ENCODE data around the gene CD55. TPM values are rescaled to one million over a fixed set of nuclear protein-coding genes. Genes with fewer than 3 reads are reported as not detected.

Gene CD55
- total RNA-seq, 2 donors from 2014 or later, result 137 to 147 TPM

GRCh38 chr1:207289756-207290155 lies 31.7 kb upstream of the CD55 start:
- Mint-ChIP-seq H3K36me3 (ENCODE audit: insufficient read depth in 2 of 2) (peaks cover 7 to 11% of the 10 kb centered on the region in 2 donors), H3K27ac (no peak overlapping the region), H3K4me3 (no peak overlapping the region), H3K4me1 (ENCODE audit: low read depth) (peaks cover 13% of the 10 kb centered on the region), H3K27me3 (ENCODE audit: low read depth) (no peaks in the 10 kb centered on the region), H3K9me3 (peaks cover 6 to 11% of the 10 kb centered on the region in 2 donors)
- ATAC-seq (replicated peaks in 1 of 2) (no peak), DNase-seq (no peak)

GRCh38 chr1:207291723-207292122 lies 29.8 kb upstream of the CD55 start:
- peaks cover 6 to 11% of the 10 kb centered on the region in 2 donors for H3K9me3 Mint-ChIP-seq
- DNase-seq (no peak), ATAC-seq (replicated peaks in 1 of 2) (no peak)
- no peaks in the 10 kb centered on the region for H3K27me3 Mint-ChIP-seq (ENCODE audit: low read depth)
- no peak overlapping the region for H3K27ac Mint-ChIP-seq
- no peak overlapping the region for H3K4me3 Mint-ChIP-seq
- H3K36me3 Mint-ChIP-seq (ENCODE audit: insufficient read depth in 2 of 2), result peaks cover 7 to 11% of the 10 kb centered on the region in 2 donors
- no peaks in the 10 kb centered on the region for H3K4me1 Mint-ChIP-seq (ENCODE audit: low read depth)

GRCh38 chr1:207298186-207298585 lies 23.3 kb upstream of the CD55 start:
- Mint-ChIP-seq H3K9me3 (peaks cover 8% of the 10 kb centered on the region in 2 donors), H3K4me1 (ENCODE audit: low read depth) (peaks cover 10% of the 10 kb centered on the region), H3K36me3 (ENCODE audit: insufficient read depth in 2 of 2) (peaks cover 4 to 8% of the 10 kb centered on the region in 2 donors), H3K27me3 (ENCODE audit: low read depth) (no peaks in the 10 kb centered on the region), H3K27ac (no peak overlapping the region), H3K4me3 (no peak overlapping the region)
- DNase-seq (no peak), ATAC-seq (replicated peaks in 1 of 2) (no peak)

GRCh38 chr1:207298636-207299398 lies 22.7 kb upstream of the CD55 start:
- ATAC-seq (replicated peaks in 1 of 2), result no peak
- Mint-ChIP-seq H3K36me3 (ENCODE audit: insufficient read depth in 2 of 2) (peaks cover 4 to 8% of the 10 kb centered on the region in 2 donors), H3K27ac (no peak overlapping the region), H3K4me1 (ENCODE audit: low read depth) (peaks cover 11% of the 10 kb centered on the region), H3K4me3 (no peak overlapping the region), H3K9me3 (peaks cover 8 to 10% of the 10 kb centered on the region in 2 donors), H3K27me3 (ENCODE audit: low read depth) (no peaks in the 10 kb centered on the region)
- DNase-seq, result no peak

GRCh38 chr1:207300970-207301369 lies 20.5 kb upstream of the CD55 start:
- Mint-ChIP-seq H3K36me3 (ENCODE audit: insufficient read depth in 2 of 2) (peaks cover 4 to 8% of the 10 kb centered on the region in 2 donors), H3K9me3 (peaks cover 8 to 10% of the 10 kb centered on the region in 2 donors), H3K4me1 (ENCODE audit: low read depth) (peaks cover 11% of the 10 kb centered on the region), H3K27me3 (ENCODE audit: low read depth) (no peaks in the 10 kb centered on the region), H3K27ac (no peak overlapping the region), H3K4me3 (no peak overlapping the region)
- no peak for ATAC-seq (replicated peaks in 1 of 2)
- DNase-seq, result no peak

GRCh38 chr1:207302618-207303393 lies 18.7 kb upstream of the CD55 start:
- Mint-ChIP-seq H3K4me3 (no peak overlapping the region), H3K27me3 (ENCODE audit: low read depth) (no peaks in the 10 kb centered on the region), H3K4me1 (ENCODE audit: low read depth) (peaks cover 11% of the 10 kb centered on the region), H3K9me3 (peaks cover 8 to 10% of the 10 kb centered on the region in 2 donors), H3K27ac (no peak overlapping the region), H3K36me3 (ENCODE audit: insufficient read depth in 2 of 2) (peaks cover 4 to 8% of the 10 kb centered on the region in 2 donors)
- no peak for ATAC-seq (replicated peaks in 1 of 2)
- DNase-seq, result no peak

- peaks cover 4 to 8% of the 10 kb centered on the region in 2 donors for H3K36me3 Mint-ChIP-seq (ENCODE audit: insufficient read depth in 2 of 2)
- DNase-seq (no peak), ATAC-seq (replicated peaks in 1 of 2) (no peak)
- no peaks in the 10 kb centered on the region for H3K27me3 Mint-ChIP-seq (ENCODE audit: low read depth)
- H3K27ac Mint-ChIP-seq, result no peak overlapping the region
- peaks cover 8 to 10% of the 10 kb centered on the region in 2 donors for H3K9me3 Mint-ChIP-seq
- peaks cover 25% of the 10 kb centered on the region for H3K4me1 Mint-ChIP-seq (ENCODE audit: low read depth)
- no peak overlapping the region for H3K4me3 Mint-ChIP-seq
These were observed 16.6 kb upstream of the CD55 start for GRCh38 chr1:207304710-207305488.

GRCh38 chr1:207305489-207305873 lies 16.0 kb upstream of the CD55 start:
- no peak overlapping the region for H3K4me3 Mint-ChIP-seq
- ATAC-seq (replicated peaks in 1 of 2) (no peak), DNase-seq (no peak)
- peaks cover 28% of the 10 kb centered on the region for H3K4me1 Mint-ChIP-seq (ENCODE audit: low read depth)
- H3K36me3 Mint-ChIP-seq (ENCODE audit: insufficient read depth in 2 of 2), result peaks cover 4 to 8% of the 10 kb centered on the region in 2 donors
- H3K9me3 Mint-ChIP-seq, result peaks cover 8 to 10% of the 10 kb centered on the region in 2 donors
- no peak overlapping the region for H3K27ac Mint-ChIP-seq
- no peaks in the 10 kb centered on the region for H3K27me3 Mint-ChIP-seq (ENCODE audit: low read depth)

- Mint-ChIP-seq H3K27ac (no peak overlapping the region), H3K36me3 (ENCODE audit: insufficient read depth in 2 of 2) (peaks cover 4 to 8% of the 10 kb centered on the region in 2 donors), H3K4me1 (ENCODE audit: low read depth) (peaks cover 28% of the 10 kb centered on the region), H3K4me3 (no peak overlapping the region), H3K9me3 (peaks cover 8 to 10% of the 10 kb centered on the region in 2 donors), H3K27me3 (ENCODE audit: low read depth) (no peaks in the 10 kb centered on the region)
- no peak for DNase-seq
- no peak for ATAC-seq (replicated peaks in 1 of 2)
These were observed 15.5 kb upstream of the CD55 start for GRCh38 chr1:207306023-207306422.

GRCh38 chr1:207306603-207307002 lies 14.9 kb upstream of the CD55 start:
- Mint-ChIP-seq H3K27me3 (ENCODE audit: low read depth) (no peaks in the 10 kb centered on the region), H3K9me3 (peaks cover 8 to 10% of the 10 kb centered on the region in 2 donors), H3K36me3 (ENCODE audit: insufficient read depth in 2 of 2) (peaks cover 4 to 8% of the 10 kb centered on the region in 2 donors), H3K4me1 (ENCODE audit: low read depth) (peaks cover 28% of the 10 kb centered on the region), H3K4me3 (no peak overlapping the region), H3K27ac (no peak overlapping the region)
- no peak for ATAC-seq (replicated peaks in 1 of 2)
- no peak for DNase-seq

- no peak for DNase-seq
- H3K27ac Mint-ChIP-seq, result no peak overlapping the region
- no peaks in the 10 kb centered on the region for H3K27me3 Mint-ChIP-seq (ENCODE audit: low read depth)
- H3K4me3 Mint-ChIP-seq, result peak overlapping the region in 1 of 2 donors; percentile 23
- peaks cover 17% of the 10 kb centered on the region for H3K4me1 Mint-ChIP-seq (ENCODE audit: low read depth)
- ATAC-seq (replicated peaks in 1 of 2), result no peak
- H3K36me3 Mint-ChIP-seq (ENCODE audit: insufficient read depth in 2 of 2), result no peaks in the 10 kb centered on the region
- peaks cover 0 to under 1% of the 10 kb centered on the region in 2 donors for H3K9me3 Mint-ChIP-seq
These were observed 12.9 kb upstream of the CD55 start for GRCh38 chr1:207308451-207309190.

GRCh38 chr1:207309745-207310273 lies 11.7 kb upstream of the CD55 start:
- ATAC-seq (replicated peaks in 1 of 2) (no peak), DNase-seq (no peak)
- no peaks in the 10 kb centered on the region for H3K27me3 Mint-ChIP-seq (ENCODE audit: low read depth)
- peak overlapping the region; percentile 36 for H3K27ac Mint-ChIP-seq
- H3K9me3 Mint-ChIP-seq, result no peaks in the 10 kb centered on the region
- peak overlapping the region; percentile 35 to 62 for H3K4me3 Mint-ChIP-seq
- H3K4me1 Mint-ChIP-seq (ENCODE audit: low read depth), result peaks cover 17% of the 10 kb centered on the region
- H3K36me3 Mint-ChIP-seq (ENCODE audit: insufficient read depth in 2 of 2), result no peaks in the 10 kb centered on the region

Measured in activated T-cell treated with anti-CD3 and anti-CD28 coated beads, Interleukin-2, amount 50 U/mL, for 72 hours (primary cell).